GM18519 (cell line): Measurements from ENCODE around the gene TMC3.

Source experiments
- ATAC-seq: cut with Tn5 transposase; IDR thresholded peaks from one replicate; pipeline ENCODE4 v1.9.1; 2021; ENCODE audit warnings: mild to moderate bottlenecking, moderate library complexity; ENCODE audit not compliant: unreplicated experiment, low FRiP score

TMC3 gene

GRCh38 chr15:81323944-81324881, 49.8 kb downstream of the TMC3 start, which contains the start of gene STARD5:
TSS of gene STARD5 (minus strand) at chr15:81324141. CDS start at chr15:81324099, 42 bp downstream.
- ATAC-seq: peak; percentile 97

DNA sequence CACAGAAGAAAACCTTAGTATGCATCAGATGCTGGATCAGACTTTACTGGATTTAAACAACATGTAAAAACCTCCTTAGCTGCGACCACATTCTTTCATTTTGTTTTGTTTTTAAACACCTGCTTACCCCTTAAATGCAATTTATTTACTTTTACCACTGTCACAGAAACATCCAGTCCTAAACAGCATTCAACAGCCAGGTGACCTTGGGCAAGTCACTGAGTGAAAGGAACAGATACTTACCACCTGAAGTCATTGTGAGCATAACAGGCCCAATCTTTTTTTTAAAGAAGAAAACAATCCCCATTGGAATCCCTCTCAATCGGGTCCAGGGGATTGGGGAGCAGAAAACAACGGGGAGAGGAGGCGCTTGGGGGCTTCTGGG, 50.5 kb downstream of the TMC3 start:
- no peak for ATAC-seq

DNA sequence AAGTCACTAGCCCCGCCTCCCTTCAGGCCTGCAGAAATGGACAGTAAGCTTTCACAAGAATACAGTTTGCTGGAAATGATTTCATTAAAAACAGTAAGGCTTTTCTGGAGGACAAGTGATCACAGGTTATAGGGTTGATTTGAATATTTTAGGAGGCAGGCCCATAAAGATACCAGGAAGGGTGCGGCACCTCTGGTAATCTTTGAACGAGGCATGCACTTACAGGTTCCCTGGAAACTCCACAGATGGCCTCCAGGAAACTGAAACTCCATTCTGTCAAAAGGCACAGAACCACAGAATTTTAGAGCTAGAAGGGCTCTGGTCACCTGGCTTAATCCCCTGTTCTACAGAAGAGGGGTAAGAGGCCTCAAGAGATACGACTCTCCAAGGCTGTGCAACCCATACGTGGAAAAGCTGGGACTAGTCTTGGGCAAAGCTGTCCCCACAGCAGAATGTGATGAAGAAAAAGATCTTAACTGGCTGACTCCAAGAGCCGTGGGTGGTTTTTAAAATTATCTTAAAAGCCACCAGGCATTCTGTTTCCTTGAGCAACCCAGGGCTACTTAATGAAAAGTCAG, 51.2 kb downstream of the TMC3 start:
- no peak for ATAC-seq

DNA sequence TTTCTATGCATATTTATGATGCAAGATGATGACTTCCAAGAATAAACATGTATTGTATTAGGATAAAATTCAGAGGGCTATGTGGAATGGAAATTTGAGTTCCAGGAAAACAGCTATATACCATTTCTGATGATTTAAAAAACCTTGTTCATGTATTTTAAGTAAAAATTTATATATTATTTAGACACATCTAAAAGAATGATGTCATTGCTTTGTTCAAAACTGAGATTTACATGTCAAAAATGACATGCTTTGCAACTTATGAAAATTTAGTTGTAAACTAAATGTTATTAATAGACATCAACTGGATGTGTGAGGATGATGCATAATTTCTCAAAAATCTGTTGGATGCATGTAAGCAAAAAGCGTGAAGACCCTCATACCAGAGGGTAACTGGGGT, 52.3 kb downstream of the TMC3 start:
- no peak for ATAC-seq

GRCh38 chr15:81317642-81318017, 56.4 kb downstream of the TMC3 start:
- no peak for ATAC-seq

- ATAC-seq: no peak
Observed at GRCh38 chr15:81316267-81316666, 57.7 kb downstream of the TMC3 start.

DNA sequence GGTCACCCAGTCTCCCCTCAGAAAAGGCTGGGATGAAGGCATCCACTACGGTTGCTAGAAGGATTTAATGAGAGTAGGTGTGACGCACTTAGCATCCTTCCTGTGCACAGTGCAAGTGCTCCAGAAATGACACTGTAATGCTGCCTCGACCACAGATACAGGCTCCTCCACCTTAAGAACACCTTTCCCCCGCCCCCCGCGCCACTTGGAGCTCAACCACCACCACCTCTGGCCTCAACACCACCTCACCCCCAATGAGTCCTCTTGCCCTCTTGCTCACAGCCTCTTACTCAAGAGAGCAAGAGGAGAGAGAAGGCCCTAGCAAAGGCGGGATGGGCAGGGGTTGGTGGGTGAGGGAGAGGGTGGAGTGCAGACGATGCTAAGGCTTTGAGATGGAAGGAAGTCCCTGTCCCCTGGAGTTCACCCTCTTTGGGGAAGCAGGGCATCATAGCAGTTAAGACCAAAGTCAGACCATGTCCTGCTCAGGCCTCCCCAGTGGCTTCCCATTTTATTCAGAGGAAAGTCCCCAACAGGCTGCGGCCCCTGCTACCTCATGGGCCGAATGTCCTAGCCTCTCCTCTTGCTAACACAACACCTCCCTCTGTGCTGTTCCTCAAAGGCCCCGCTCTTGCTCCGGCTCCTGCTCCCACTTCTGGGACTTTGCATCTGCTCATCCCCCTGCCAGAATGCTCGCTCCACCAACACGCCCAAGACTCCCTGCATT, 58.4 kb downstream of the TMC3 start:
- no peak for ATAC-seq

- ATAC-seq: no peak
Observed at GRCh38 chr15:81314378-81314777, 59.6 kb downstream of the TMC3 start.

GRCh38 chr15:81313686-81314085, 60.3 kb downstream of the TMC3 start:
- ATAC-seq: no peak

GRCh38 chr15:81312790-81313543, 61.0 kb downstream of the TMC3 start:
- ATAC-seq: no peak

GRCh38 chr15:81311752-81312464, 62.1 kb downstream of the TMC3 start:
- ATAC-seq: no peak

DNA sequence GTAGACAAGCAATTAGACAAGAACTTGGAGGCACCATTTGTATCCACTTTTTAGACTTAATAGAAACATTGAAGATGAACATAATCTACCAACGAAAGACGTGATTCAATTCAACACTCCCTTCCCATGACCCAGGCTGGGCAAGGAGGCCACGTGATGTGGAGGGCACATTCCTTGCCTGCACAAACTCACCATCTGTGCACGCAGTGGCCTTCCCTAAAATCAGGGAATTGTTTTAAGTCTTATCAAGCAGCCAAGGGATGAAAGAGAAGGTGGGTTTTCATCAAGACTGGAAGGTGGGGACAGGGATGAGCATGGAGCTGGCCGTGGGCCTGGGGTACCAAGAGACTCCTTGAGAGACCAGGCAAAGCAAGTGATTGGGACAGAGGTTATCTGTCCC, 63.5 kb downstream of the TMC3 start:
- no peak for ATAC-seq

DNA sequence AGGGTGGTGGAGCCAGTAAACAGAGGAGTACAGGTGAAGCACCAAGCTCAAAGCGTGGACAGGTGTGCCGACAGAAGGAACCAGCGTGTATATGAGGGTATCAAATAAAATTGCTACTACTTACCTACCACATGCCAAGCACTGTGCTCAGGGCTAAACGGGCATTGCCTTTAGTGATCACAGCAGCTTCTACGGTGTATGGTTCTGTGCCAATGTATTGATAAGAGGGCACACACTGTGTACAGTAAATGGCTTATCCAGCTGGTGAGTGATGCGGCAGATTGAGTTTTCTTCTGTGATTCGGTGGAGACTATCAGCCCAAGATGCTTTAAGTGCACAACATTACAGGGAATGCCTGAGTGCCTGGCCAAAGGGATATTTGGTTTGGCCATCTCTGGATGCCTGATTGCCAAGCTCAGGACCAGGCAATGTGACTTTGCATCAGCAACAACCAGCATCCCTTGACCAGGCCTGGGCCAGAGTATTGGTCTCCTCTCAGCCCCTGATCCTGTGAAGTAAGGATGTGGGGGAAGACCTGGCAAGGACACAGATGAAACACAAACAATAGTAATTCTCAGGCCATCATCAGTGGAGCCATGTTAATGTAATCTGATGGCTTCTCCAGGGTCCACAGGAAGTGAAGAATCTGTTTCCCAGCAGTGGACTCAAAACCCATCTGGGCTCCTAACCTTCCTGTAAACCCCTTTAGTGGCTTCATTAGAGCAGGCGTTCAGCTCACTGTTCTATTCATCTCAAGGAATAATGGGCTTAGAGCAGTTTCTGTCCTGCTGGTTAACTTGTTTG, 64.2 kb downstream of the TMC3 start:
- ATAC-seq: no peak

DNA sequence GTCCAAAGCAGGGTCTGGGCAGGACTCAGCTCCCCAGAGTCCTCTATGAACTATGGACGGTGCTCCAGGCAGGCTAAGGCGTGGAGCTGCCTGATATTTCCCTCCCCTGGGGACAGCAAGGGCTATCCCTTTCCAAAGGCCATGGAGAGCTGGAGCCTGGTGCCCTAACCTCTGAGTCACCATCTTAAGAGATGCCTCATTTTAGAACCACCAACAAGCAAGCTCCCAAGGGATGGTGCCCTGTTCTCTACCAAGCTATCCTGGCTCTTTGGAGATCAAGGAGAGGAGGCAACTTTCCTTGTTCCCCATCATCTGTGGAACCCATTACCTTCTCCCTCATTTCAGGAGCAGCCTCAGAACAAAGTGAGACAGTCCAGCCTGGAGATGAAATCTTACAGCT, 65.8 kb downstream of the TMC3 start:
- ATAC-seq: no peak

DNA sequence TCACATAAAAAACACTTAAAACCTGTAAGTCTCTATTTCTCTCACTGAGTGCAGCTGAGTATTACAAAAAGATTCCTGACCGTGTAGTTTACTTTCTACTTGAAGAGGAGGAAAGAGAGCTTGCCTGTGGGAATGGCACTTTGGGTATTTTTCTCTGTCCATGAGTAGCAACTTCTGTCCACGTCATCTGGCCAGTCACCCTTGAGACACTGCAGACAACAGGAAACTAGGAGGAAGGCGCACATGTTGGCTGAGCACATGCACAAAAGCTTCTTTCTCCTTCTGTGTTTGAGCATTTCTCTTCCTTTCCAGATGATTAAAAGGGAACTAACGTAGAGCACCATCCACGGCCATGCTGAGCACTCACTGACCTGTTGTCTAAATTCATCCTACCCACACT, 69.8 kb downstream of the TMC3 start:
- ATAC-seq: no peak

DNA sequence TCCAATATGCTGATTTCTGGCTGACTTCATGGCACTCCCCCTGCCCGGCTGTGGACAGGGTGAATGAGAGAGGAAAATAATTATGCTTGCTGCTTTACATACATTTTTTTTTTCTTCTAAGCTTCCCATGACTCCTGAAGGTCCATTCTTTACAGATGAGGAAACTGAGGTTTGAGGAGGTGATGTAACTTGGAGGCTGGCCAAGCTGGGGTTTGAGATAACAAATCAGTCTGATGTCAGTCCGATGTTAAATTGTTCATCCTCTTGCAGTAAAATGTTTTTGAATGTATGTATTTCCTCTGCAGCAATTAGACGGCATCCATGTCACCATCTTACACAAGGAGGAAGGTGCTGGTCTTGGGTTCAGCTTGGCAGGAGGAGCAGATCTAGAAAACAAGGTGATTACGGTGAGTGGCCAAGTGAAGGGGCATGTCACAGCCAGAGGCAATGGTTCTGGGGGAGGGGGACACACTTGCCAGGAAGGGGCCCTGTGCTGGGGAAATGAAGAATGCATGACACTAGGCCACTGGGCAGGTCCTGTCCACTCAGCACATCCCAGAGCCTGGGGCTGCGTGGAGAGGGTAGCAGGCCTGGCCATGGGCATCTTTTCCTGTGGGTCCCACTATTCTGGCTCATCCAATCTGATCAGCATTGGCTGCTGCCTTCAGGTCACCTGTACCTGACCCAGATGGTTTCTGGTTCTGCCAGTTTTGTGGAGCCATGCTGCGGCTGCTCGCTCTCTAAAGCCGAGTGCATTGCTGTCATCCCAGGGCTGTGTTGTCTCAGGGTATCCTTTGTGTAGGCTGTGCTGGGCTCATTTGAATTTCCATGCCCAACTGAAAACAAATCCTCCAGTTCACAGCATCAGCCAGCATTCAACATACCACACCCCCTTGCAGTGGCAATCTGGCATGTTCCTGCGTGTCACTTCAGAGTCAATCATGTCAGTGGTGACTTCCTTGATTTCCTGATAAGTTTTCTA, 70.5 kb downstream of the TMC3 start:
- no peak for ATAC-seq

DNA sequence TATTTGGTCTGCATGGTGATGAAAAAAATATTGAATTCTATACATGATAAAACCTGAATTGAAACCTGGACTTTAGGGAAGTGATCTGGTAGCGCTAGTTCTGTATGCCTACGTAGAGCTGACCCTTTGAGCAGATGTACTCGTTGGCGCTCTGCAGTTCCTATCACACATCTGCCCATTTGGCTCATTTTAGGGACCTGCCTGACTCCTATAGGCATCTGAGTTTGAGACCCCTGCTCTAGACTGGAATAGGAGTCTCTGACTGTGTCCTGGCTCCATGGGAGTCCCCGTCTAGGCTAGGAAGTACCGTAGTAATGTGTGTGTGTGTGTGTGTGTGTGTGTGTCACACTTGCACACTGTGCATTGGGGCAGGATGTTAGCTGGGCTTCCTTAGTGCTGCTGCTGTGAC, 71.3 kb downstream of the TMC3 start:
- ATAC-seq: no peak

DNA sequence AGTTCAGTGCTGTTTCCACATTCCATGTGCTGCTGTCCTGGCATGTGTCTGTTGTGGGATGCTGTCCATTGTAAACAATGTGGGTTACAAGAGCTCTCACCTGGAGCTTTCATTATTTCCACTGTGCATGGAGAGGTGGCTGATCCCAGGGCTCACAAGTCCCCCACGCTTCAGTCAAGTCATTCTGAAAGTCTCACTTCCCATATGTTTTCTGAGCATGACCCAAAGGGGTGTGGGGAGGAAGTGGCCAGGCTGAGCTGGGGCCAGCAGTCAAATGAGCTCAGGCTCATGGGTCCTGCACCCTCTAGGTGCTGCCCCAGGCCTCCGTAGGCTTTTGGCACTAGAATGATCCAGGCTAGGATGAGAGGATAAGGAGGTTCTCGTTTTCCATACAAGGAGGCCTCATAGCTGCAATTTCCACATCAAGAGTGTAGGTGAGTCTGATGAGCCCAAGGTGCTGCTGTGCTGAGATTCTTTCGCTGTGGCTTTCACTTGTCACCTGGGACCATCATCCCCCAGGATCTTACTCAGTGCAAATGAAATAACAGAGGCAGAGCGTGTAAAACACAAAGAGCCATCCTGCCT, 72.1 kb downstream of the TMC3 start:
- ATAC-seq: peak; percentile 57
